H1 (cell line): ENCODE results near the gene RECK. TPM values are rescaled to one million over a fixed set of nuclear protein-coding genes. Genes with fewer than 3 reads are reported as not detected.

Source experiments
- ASH2L ChIP-seq: fragments of 200-600, 300-600 bp; sonication (generic); IDR thresholded peaks from one replicate; pipeline ENCODE4 v1.7.1; 2017; ENCODE audit warnings: low read length
- HDAC6 ChIP-seq: IDR thresholded peaks from one replicate; pipeline ENCODE4 v1.7.1; 2012; ENCODE audit warnings: low read depth, mild to moderate bottlenecking, inconsistent platforms, low read length, moderate library complexity
- KDM4A ChIP-seq: IDR thresholded peaks from one replicate; pipeline ENCODE4 v1.7.1; 2012; ENCODE audit warnings: low read depth, mild to moderate bottlenecking, moderate library complexity, low read length, inconsistent platforms; ENCODE audit not compliant: severe bottlenecking
- NRF1 ChIP-seq: IDR thresholded peaks from 2 replicates; pipeline ENCODE4 v1.6.1; 2011; ENCODE audit warnings: mild to moderate bottlenecking, low read depth, low read length, improper control_type of control experiment
- POLR2AphosphoS5 ChIP-seq: IDR thresholded peaks from 2 replicates; pipeline ENCODE4 v1.6.1; 2011; ENCODE audit warnings: low read depth, low read length
- RBBP5 ChIP-seq: IDR thresholded peaks from 2 replicates; pipeline ENCODE4 v1.7.1; 2012; ENCODE audit warnings: low read depth, mild to moderate bottlenecking, inconsistent platforms, low read length, moderate library complexity, borderline replicate concordance
- polyA plus RNA-seq, 7 experiments: library from polyadenylated mRNA; depleted of rRNA in 3 of 7; stranded (reverse) in 5 of 7; unstranded in 2 of 7; fragments of >200 nt in 5 of 7; fragments of 200-250 nt in 2 of 7; gene quantifications; 1 replicate in 5 of 7; 2 replicates in 1 of 7; 4 replicates in 1 of 7; pipeline versions ENCODE4 v1.2.1 to v1.2.3, GENCODE V29; 2011 to 2013; ENCODE audit warnings: missing spikeins in 2 of 7, mixed read lengths in 2 of 7
- total RNA-seq: library from RNA; stranded (reverse); fragmentation: NEBNext Ultra II Directional; extraction: Animal tissue kit (Norgen Biotek cat#: 25700); gene quantifications from 2 replicates; pipeline ENCODE4 v1.2.1, GENCODE V29; 2021

The RECK gene
- total and polyA plus RNA-seq, 2 of the 8 experiments (the other 6 are each of a cell fraction or from before 2014, with no cell fraction given) = 5.4 to 9.8 TPM

DNA sequence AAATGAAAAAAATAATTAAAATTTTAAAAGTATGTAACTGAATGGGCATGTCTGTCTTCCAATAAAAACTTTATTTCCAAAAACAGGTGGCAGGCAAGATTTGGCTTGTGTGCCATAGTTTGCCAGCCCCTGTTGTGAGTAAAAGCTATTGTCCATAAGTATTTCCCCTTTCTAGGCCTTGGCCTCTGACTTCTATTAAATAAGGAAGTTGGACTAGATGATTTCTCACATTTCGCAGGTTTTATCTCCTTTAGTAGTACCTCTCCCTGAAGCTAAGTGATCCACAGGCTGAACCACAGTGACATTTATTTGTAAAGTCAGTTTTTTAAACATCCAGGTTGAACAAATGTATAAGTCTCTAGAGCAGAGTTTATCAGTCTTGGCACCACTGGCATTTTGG lies 41.3 kb downstream of the RECK start (continued):
- TF ChIP-seq POLR2AphosphoS5 (no peak), KDM4A (no peak), NRF1 (no peak), HDAC6 (no peak), RBBP5 (no peak), ASH2L (no peak)
